Measurements from ENCODE around the gene CAMK2B.

DNA sequence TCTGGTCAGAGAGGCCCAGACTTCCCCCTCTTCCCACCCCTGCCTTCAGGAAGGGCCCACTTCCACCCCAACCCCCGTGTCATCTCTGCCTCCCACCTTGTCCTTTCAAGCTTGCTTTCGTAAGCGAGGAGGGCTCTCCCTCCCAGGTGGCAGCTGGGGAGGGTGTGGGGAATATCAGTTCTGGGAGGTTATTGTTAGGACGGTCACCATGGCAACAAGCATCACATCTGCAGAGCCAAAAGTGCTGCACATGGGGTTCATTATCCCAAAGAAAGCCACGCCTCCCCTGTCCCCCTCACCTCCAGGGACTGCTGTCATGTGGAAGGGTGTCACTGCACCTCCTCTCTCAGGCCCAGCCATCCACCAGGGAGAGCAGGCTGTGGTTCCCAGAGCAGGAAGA lies 2.6 kb upstream of the CAMK2B start:
- TF ChIP-seq, protein P1, sequence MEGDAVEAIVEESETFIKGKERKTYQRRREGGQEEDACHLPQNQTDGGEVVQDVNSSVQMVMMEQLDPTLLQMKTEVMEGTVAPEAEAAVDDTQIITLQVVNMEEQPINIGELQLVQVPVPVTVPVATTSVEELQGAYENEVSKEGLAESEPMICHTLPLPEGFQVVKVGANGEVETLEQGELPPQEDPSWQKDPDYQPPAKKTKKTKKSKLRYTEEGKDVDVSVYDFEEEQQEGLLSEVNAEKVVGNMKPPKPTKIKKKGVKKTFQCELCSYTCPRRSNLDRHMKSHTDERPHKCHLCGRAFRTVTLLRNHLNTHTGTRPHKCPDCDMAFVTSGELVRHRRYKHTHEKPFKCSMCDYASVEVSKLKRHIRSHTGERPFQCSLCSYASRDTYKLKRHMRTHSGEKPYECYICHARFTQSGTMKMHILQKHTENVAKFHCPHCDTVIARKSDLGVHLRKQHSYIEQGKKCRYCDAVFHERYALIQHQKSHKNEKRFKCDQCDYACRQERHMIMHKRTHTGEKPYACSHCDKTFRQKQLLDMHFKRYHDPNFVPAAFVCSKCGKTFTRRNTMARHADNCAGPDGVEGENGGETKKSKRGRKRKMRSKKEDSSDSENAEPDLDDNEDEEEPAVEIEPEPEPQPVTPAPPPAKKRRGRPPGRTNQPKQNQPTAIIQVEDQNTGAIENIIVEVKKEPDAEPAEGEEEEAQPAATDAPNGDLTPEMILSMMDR (IDR thresholded peaks at IDR 0.05) = no peak
- no peak for TF ChIP-seq EP300 (IDR thresholded peaks at IDR 0.05)
